Loucy (cell line): ENCODE results near the gene SLC13A4.

Source experiments
- H2AFZ ChIP-seq: fragments of 200-600 bp; sonication (generic); 2 replicates; pipeline ENCODE4 v1.6.0; 2016; ENCODE audit warnings: antibody characterized with exemption, mild to moderate bottlenecking, low read length, moderate library complexity
- H3F3A ChIP-seq: fragments of 200-600 bp; 2 replicates; pipeline ENCODE4 v1.6.0; 2016; ENCODE audit warnings: antibody characterized with exemption, low read depth, mild to moderate bottlenecking
- H3K27me3 ChIP-seq: fragments of 200-600 bp; sonication (generic); 2 replicates; pipeline ENCODE4 v1.6.1; 2014; ENCODE audit warnings: low read length, mild to moderate bottlenecking; ENCODE audit not compliant: insufficient read depth, poor library complexity, severe bottlenecking
- H3K36me3 ChIP-seq: fragments of 200-600 bp; sonication (generic); 2 replicates; pipeline ENCODE4 v1.6.1; 2016; ENCODE audit warnings: low read length; ENCODE audit not compliant: insufficient read depth
- H3K4me1 ChIP-seq: fragments of 200-600 bp; sonication (generic); 2 replicates; pipeline ENCODE4 v1.5.1; 2014; ENCODE audit warnings: low read length, mild to moderate bottlenecking; ENCODE audit not compliant: insufficient read depth, poor library complexity, severe bottlenecking
- H3K4me2 ChIP-seq: fragments of 200-600 bp; sonication (generic); 2 replicates; pipeline ENCODE4 v1.6.0; 2014; ENCODE audit warnings: antibody characterized with exemption, low read length, low read depth, mild to moderate bottlenecking; ENCODE audit not compliant: poor library complexity, severe bottlenecking
- H3K4me3 ChIP-seq: fragments of 200-600 bp; sonication (generic); 2 replicates; pipeline ENCODE4 v1.5.1; 2014; ENCODE audit warnings: low read length, mild to moderate bottlenecking, mixed read lengths; ENCODE audit not compliant: poor library complexity, severe bottlenecking
- H3K79me2 ChIP-seq: fragments of 200-600 bp; sonication (generic); 2 replicates; pipeline ENCODE4 v1.6.1; 2014; ENCODE audit warnings: low read length; ENCODE audit not compliant: insufficient read depth
- H3K9ac ChIP-seq: fragments of 200-600 bp; sonication (generic); 2 replicates; pipeline ENCODE4 v1.6.0; 2014; ENCODE audit warnings: mild to moderate bottlenecking, low read depth, low read length, moderate library complexity; ENCODE audit not compliant: poor library complexity, severe bottlenecking
- H3K9me2 ChIP-seq: fragments of 200-600 bp; sonication (generic); replicated peaks from 2 replicates; pipeline ENCODE4 v1.6.1; 2016; ENCODE audit warnings: low read depth, low read length, mixed read lengths
- H3K9me3 ChIP-seq: fragments of 200-600 bp; sonication (generic); 2 replicates; pipeline ENCODE4 v1.6.1; 2014; ENCODE audit warnings: mild to moderate bottlenecking, antibody characterized with exemption, low read length, low read depth; ENCODE audit not compliant: insufficient read depth
- H4K20me1 ChIP-seq: fragments of 200-600 bp; sonication (generic); 2 replicates; pipeline ENCODE4 v1.6.0; 2014; ENCODE audit warnings: antibody characterized with exemption, low read length, mild to moderate bottlenecking; ENCODE audit not compliant: insufficient read depth, poor library complexity, severe bottlenecking
- EZH2phosphoT487 ChIP-seq: fragments of 200-600 bp; IDR thresholded peaks from 2 replicates; pipeline ENCODE4 v1.6.1; 2018; ENCODE audit warnings: antibody characterized with exemption, mild to moderate bottlenecking, moderate library complexity, borderline replicate concordance
- TF ChIP-seq, protein P1 (sequence below): fragments of 200-600 bp; sonication (generic); conservative IDR thresholded peaks from 2 replicates; pipeline ENCODE4 v1.5.1; 2014; ENCODE audit warnings: mild to moderate bottlenecking, antibody characterized with exemption, low read length

Gene SLC13A4

DNA sequence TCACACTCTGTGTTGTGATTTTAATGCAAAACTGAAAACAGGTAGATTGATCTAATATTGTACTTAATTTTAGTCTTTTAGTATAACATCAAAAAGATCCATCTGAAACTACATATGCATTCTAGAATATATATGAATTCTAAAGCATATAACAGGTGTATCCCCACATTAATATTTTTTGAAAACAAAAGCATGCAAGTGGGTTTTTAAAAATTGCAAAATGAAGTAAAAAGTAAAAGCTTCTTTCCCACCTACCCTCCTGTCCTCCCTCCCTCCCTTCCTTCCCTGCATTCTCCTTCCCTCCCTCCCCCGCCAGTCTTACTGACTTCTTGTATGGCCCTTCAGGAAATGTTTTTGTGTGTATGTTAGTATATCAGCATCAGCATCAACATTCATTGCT lies 80.2 kb downstream of the SLC13A4 start:
- Histone ChIP-seq H3K4me1 (no peaks in the 10 kb centered on the region), H3K9me3 (no peaks in the 10 kb centered on the region), H3K4me3 (no peak overlapping the region), H3F3A (no peaks in the 10 kb centered on the region), H3K36me3 (peaks cover 65% of the 10 kb centered on the region; the same call in 1 of the 2 replicates), H3K9me2 (no peaks in the 10 kb centered on the region), H4K20me1 (no peaks in the 10 kb centered on the region), H2AFZ (no peak overlapping the region), H3K4me2 (no peak overlapping the region), H3K79me2 (no peaks in the 10 kb centered on the region), H3K9ac (no peak overlapping the region), H3K27me3 (no peaks in the 10 kb centered on the region)
- no peak for TF ChIP-seq EZH2phosphoT487
- TF ChIP-seq, protein P1, sequence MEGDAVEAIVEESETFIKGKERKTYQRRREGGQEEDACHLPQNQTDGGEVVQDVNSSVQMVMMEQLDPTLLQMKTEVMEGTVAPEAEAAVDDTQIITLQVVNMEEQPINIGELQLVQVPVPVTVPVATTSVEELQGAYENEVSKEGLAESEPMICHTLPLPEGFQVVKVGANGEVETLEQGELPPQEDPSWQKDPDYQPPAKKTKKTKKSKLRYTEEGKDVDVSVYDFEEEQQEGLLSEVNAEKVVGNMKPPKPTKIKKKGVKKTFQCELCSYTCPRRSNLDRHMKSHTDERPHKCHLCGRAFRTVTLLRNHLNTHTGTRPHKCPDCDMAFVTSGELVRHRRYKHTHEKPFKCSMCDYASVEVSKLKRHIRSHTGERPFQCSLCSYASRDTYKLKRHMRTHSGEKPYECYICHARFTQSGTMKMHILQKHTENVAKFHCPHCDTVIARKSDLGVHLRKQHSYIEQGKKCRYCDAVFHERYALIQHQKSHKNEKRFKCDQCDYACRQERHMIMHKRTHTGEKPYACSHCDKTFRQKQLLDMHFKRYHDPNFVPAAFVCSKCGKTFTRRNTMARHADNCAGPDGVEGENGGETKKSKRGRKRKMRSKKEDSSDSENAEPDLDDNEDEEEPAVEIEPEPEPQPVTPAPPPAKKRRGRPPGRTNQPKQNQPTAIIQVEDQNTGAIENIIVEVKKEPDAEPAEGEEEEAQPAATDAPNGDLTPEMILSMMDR: no peak

DNA sequence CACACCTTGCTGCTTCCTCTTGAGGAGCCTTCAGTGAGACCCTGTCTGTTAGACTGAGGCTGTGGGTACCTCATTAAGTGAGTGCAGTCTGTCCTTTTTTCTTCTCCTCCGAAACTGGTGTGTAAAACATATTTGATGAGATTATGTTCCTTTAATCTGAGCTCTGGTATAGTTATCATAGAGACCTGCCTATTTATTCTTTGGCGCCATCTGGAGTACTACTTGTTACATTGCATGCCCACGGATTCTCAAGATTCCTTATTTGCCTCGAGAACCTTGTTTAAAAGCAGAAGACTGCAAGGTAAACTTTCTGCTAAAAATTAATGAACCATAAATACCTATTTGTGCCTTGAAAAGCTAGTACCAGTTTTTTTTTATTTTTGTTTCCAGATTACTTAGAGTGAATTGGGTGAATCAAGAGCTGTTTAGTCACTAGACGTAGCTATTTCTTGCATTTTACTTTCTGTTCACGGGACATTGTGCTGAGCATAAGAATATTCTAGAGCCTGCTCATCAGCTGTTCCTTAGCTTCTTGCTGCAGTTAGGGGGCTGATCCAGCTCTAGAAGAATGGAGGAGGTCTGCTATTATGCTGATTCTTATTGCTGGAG lies 82.6 kb downstream of the SLC13A4 start:
- Histone ChIP-seq H3F3A (no peaks in the 10 kb centered on the region), H3K9ac (no peak overlapping the region), H4K20me1 (no peaks in the 10 kb centered on the region), H3K36me3 (peaks cover 82% of the 10 kb centered on the region), H3K9me3 (no peaks in the 10 kb centered on the region), H3K4me1 (no peaks in the 10 kb centered on the region), H3K4me2 (no peak overlapping the region), H2AFZ (no peak overlapping the region), H3K4me3 (no peak overlapping the region), H3K27me3 (no peaks in the 10 kb centered on the region), H3K79me2 (no peaks in the 10 kb centered on the region), H3K9me2 (no peaks in the 10 kb centered on the region)
- TF ChIP-seq EZH2phosphoT487: no peak
- TF ChIP-seq, protein P1: peak; percentile 73

DNA sequence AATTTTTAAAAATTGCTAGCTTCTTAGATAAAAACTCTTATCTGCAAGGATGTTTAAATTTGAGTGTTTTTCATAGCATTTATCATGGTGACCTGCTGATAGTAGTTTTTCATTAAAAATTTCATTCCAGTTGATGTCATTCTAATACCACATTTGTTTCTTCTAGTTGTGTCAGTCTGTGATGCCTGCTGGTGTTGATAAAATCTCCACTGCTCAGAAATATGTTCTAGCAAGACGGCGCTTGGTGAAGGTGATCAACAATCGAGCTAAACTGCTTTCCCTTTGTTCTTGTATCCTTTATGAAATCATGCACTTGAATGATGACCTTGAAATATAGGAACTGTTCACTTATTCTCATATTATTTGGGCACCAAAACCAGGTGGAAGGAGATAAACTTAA lies 83.3 kb downstream of the SLC13A4 start:
- peaks cover 89% of the 10 kb centered on the region for H3K36me3 ChIP-seq
- H3K9ac ChIP-seq: no peak overlapping the region
- H3K9me2 ChIP-seq: no peaks in the 10 kb centered on the region
- no peak overlapping the region for H3K4me3 ChIP-seq
- no peak overlapping the region for H3K4me2 ChIP-seq
- H3K9me3 ChIP-seq: no peaks in the 10 kb centered on the region
- H3K27me3 ChIP-seq: no peaks in the 10 kb centered on the region
- H3K4me1 ChIP-seq: no peaks in the 10 kb centered on the region
- H4K20me1 ChIP-seq: no peaks in the 10 kb centered on the region
- no peaks in the 10 kb centered on the region for H3F3A ChIP-seq
- no peak overlapping the region for H2AFZ ChIP-seq
- H3K79me2 ChIP-seq: no peaks in the 10 kb centered on the region
- TF ChIP-seq, protein P1: no peak
- TF ChIP-seq EZH2phosphoT487: no peak
